Measurements from ENCODE around the gene ADAMTSL3. TPM values are rescaled to one million over a fixed set of nuclear protein-coding genes. Genes with fewer than 3 reads are reported as not detected.

ADAMTSL3 gene
- total and polyA plus RNA-seq, 2 donors (not counting 1 experiment from before 2014, with no cell fraction given): 0.01 TPM; not detected in 1

GRCh38 chr15:83644439-83644838 lies 9.5 kb upstream of the ADAMTSL3 start:
- Histone ChIP-seq H3K9me3 (ENCODE audit: control extremely low read depth in 1 of 3, control insufficient read depth in 2 of 3, insufficient read depth in 1 of 3, low read length in 2 of 3) (peaks cover 0 to 17% (median 0%) of the 10 kb centered on the region in 3 donors), H3K36me3 (replicated peaks in 1 of 2; ENCODE audit: control extremely low read depth in 1 of 2, control insufficient read depth in 1 of 2, extremely low read depth in 1 of 2, insufficient read depth in 2 of 2, low read length in 1 of 2) (no peaks in the 10 kb centered on the region), H3K79me2 (ENCODE audit: control insufficient read depth, insufficient read depth, low read length) (no peaks in the 10 kb centered on the region), H3K4me3 (ENCODE audit: control extremely low read depth in 1 of 5, extremely low read depth in 1 of 5, insufficient read depth in 1 of 5, low read depth in 2 of 5, low read length in 4 of 5) (no peak overlapping the region), H3K4me1 (ENCODE audit: control insufficient read depth in 2 of 2, insufficient read depth in 2 of 2, low read length in 2 of 2) (no peaks in the 10 kb centered on the region), H3K4me2 (replicated peaks; ENCODE audit: low read depth, low read length, poor library complexity, severe bottlenecking) (no peak overlapping the region), H3K9ac (ENCODE audit: low read length) (no peak overlapping the region), H2AFZ (ENCODE audit: insufficient read depth, low read depth, low read length, poor library complexity, severe bottlenecking) (no peak overlapping the region), H3K27me3 (replicated peaks in 1 of 4; ENCODE audit: control extremely low read depth in 1 of 4, control insufficient read depth in 3 of 4, insufficient read depth in 4 of 4, low read length in 3 of 4) (no peaks in the 10 kb centered on the region), H4K20me1 (ENCODE audit: control insufficient read depth, insufficient read depth, low read length, poor library complexity, severe bottlenecking) (no peaks in the 10 kb centered on the region), H3K27ac (ENCODE audit: low read length in 2 of 2) (no peak overlapping the region)
- Mint-ChIP-seq H3K27me3 (no peaks in the 10 kb centered on the region), H3K27ac (no peak overlapping the region), H3K4me1 (no peaks in the 10 kb centered on the region), H3K9me3 (ENCODE audit: insufficient read depth) (peaks cover 3% of the 10 kb centered on the region), H3K4me3 (no peak overlapping the region)
- TF ChIP-seq CTCF (IDR thresholded peaks at IDR 0.05): no peak
- DNase-seq (no peak), ATAC-seq (ENCODE audit: low read depth) (no peak)
- intact Hi-C loops (cut with micrococcal nuclease): no loop called here
- ChIA-PET CTCF (no interaction called here), POLR2A (interaction anchor here (0.6 kb wide), 1 partner anchor 24 kb away, joined by 3 read pairs; no protein-coding TSS in a partner anchor)
- WGBS (ENCODE audit: insufficient coverage): 100% methylated on average over 1 of the region's 1 CpG

GRCh38 chr15:83650831-83651230 lies 3.1 kb upstream of the ADAMTSL3 start:
- intact Hi-C loops (cut with micrococcal nuclease): no loop called here
- no peaks in the 10 kb centered on the region for H3K4me1 ChIP-seq (ENCODE audit: control insufficient read depth in 2 of 2, insufficient read depth in 2 of 2, low read length in 2 of 2)
- Mint-ChIP-seq H3K4me3 (no peak overlapping the region), H3K9me3 (ENCODE audit: insufficient read depth) (no peaks in the 10 kb centered on the region), H3K27me3 (peaks cover 29% of the 10 kb centered on the region), H3K27ac (no peak overlapping the region), H3K4me1 (no peaks in the 10 kb centered on the region)
- no peak overlapping the region for H3K4me3 ChIP-seq (ENCODE audit: control extremely low read depth in 1 of 5, extremely low read depth in 1 of 5, insufficient read depth in 1 of 5, low read depth in 2 of 5, low read length in 4 of 5)
- no peak overlapping the region for H3K27ac ChIP-seq (ENCODE audit: low read length in 2 of 2)
- ChIA-PET POLR2A (no interaction called here), CTCF (interaction anchor here (0.6 kb wide), 1 partner anchor 34 kb away, joined by 3 read pairs; no protein-coding TSS in a partner anchor)
- H3K79me2 ChIP-seq (ENCODE audit: control insufficient read depth, insufficient read depth, low read length): no peaks in the 10 kb centered on the region
- DNase-seq (no peak), ATAC-seq (ENCODE audit: low read depth) (no peak)
- H3K9ac ChIP-seq (ENCODE audit: low read length): no peak overlapping the region
- H3K4me2 ChIP-seq (replicated peaks; ENCODE audit: low read depth, low read length, poor library complexity, severe bottlenecking): no peak overlapping the region
- H3K27me3 ChIP-seq (replicated peaks in 1 of 4; ENCODE audit: control extremely low read depth in 1 of 4, control insufficient read depth in 3 of 4, insufficient read depth in 4 of 4, low read length in 3 of 4): peaks cover 0 to 31% (median 1%) of the 10 kb centered on the region in 4 experiments
- H2AFZ ChIP-seq (ENCODE audit: insufficient read depth, low read depth, low read length, poor library complexity, severe bottlenecking): no peak overlapping the region
- H4K20me1 ChIP-seq (ENCODE audit: control insufficient read depth, insufficient read depth, low read length, poor library complexity, severe bottlenecking): no peaks in the 10 kb centered on the region
- H3K36me3 ChIP-seq (replicated peaks in 1 of 2; ENCODE audit: control extremely low read depth in 1 of 2, control insufficient read depth in 1 of 2, extremely low read depth in 1 of 2, insufficient read depth in 2 of 2, low read length in 1 of 2): no peaks in the 10 kb centered on the region
- peaks cover 0 to 12% (median 0%) of the 10 kb centered on the region in 3 donors for H3K9me3 ChIP-seq (ENCODE audit: control extremely low read depth in 1 of 3, control insufficient read depth in 2 of 3, insufficient read depth in 1 of 3, low read length in 2 of 3)
- TF ChIP-seq EZH2 (IDR thresholded peaks at IDR 0.05; ENCODE audit: borderline replicate concordance, insufficient read depth, low read depth, low read length, poor library complexity, severe bottlenecking) (no peak), CTCF (IDR thresholded peaks at IDR 0.05) (no peak)
- 86% methylated on average over 2 of the region's 2 CpGs for WGBS (ENCODE audit: insufficient coverage)
